NOMO-1 (cell line): ENCODE results near the gene CHD1L.
"Not testable (repeated sequence)": the region's sequence is repeated elsewhere in the genome, so short reads cannot be mapped to it uniquely, and the experiment has no call there.

Experiments used
- DNase-seq, 2 experiments: peaks; one replicate each; lab custom pipeline; 2025; ENCODE audit not compliant: unreplicated experiment in 2 of 2; lab: John Stamatoyannopoulos, UW

CHD1L gene

GRCh38 chr1:147264158-147264768, 21.8 kb downstream of the CHD1L start:
- DNase-seq = no peak

GRCh38 chr1:147266381-147266780, 23.9 kb downstream of the CHD1L start:
- DNase-seq = no peak

GRCh38 chr1:147267711-147268110, 25.2 kb downstream of the CHD1L start:
- DNase-seq = no peak

GRCh38 chr1:147270721-147271120, 28.2 kb downstream of the CHD1L start:
- no peak for DNase-seq

- DNase-seq = no peak
Observed at GRCh38 chr1:147272042-147272441, 29.6 kb downstream of the CHD1L start.

GRCh38 chr1:147273409-147274336, 31.2 kb downstream of the CHD1L start:
- DNase-seq = peak; percentile 9 to 37

- no peak for DNase-seq
Observed at GRCh38 chr1:147281950-147282349, 39.5 kb downstream of the CHD1L start.

- DNase-seq = no peak
Observed at GRCh38 chr1:147283011-147283410, 40.5 kb downstream of the CHD1L start.

GRCh38 chr1:147287133-147287865, 44.8 kb downstream of the CHD1L start:
- no peak for DNase-seq

DNA sequence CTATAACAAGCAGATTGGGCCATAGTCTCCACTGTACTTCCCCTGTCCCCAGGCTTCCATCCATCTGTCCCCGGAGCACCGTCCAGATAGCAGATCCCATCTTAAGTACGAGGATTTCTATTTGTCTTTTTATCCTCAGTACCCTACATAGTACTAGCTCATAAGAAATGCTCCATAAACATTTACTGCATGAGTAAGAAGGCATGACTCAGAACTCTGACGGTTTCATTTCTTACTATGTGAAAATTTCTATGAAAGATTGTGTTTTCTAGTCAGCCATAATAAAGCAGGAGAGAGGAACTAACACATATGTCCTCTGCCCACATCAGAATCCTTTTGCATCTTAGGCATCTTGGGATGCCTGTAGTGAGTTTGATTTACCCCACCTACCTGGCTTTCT, 49.5 kb downstream of the CHD1L start:
- no peak for DNase-seq

GRCh38 chr1:147292631-147293251, 50.3 kb downstream of the CHD1L start:
- DNase-seq = no peak

DNA sequence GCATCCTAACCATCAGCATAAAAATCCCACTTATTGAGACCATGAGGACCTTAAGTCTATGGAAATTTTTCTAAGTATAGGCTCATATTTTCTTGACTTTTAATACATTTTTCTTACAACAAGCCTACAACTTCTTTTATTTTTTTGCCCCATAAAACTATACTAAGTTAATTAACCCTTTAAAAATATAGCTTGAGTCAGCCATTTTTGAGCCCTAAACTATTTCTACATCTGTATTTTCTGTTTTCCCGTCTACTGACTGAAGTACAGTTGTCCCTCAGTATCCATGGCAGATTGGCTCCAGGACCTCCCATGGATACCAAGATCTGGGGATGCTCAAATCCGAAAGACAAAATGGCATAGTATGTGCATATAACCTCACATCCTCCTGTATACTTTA, 55.0 kb downstream of the CHD1L start:
- no peak for DNase-seq

GRCh38 chr1:147305803-147306202, 63.3 kb downstream of the CHD1L start:
- not testable (repeated sequence) for DNase-seq

DNA sequence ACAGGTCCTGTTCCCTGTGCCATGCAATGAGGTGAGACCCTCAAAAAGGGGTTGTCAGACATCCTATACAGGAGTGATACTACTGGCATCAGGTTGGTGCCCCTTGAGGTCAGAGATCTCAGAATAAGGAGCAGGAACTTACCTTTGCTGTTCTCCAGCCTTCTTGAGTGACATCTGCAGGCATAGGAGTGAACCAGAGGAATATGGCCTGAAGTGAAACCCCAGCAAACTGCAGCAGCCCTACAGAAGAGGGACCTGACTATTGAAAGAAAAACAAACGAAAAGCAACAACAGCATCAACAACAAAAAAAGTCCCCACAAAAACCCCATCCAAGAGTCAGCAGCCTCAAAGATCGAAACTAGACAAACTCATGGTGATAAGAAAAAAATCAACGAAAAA, 74.5 kb downstream of the CHD1L start:
- DNase-seq = no peak

DNA sequence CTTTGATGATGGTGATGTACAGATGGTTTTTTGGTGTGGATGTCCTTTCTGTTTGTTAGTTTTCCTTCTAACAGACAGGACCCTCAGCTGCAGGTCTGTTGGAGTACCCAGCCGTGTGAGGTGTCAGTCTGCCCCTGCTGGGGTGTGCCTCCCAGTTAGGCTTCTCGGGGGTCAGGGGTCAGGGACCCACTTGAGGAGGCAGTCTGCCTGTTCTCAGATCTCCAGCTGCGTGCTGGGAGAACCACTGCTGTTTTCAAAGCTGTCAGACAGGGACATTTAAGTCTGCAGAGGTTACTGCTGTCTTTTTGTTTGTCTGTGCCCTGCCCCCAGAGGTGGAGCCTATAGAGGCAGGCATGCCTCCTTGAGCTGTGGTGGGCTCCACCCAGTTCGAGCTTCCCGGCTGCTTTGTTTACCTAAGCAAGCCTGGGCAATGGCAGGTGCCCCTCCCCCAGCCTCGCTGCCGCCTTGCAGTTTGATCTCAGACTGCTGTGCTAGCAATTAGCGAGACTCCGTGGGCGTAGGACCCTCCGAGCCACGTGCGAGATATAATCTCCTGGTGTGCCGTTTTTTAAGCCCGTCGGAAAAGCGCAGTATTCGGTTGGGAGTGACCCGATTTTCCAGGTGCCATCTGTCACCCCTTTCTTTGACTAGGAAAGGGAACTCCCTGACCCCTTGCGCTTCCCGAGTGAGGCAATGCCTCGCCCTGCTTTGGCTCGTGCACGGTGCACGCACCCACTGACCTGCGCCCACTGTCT, 84.6 kb downstream of the CHD1L start:
- not testable (repeated sequence) for DNase-seq

DNA sequence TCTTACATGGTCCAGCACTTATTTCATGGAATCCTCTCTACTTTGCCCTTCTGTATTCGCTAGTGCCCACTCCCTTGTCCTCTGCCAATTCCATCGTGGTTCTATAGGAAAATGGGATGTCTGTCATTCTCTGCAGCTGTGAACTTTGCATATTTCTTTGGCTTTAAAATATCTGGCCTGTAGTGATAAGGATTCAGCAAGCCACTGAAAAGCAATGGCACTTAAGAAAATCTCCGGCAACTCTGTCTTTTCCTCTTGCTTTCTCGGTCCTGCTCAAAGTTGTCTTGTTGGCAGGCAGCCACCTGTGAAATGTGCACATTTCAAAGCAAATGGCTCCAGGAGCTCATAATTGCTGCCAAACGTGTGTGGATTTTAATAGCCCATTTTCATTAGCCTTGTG, 91.8 kb downstream of the CHD1L start:
- DNase-seq = no peak

DNA sequence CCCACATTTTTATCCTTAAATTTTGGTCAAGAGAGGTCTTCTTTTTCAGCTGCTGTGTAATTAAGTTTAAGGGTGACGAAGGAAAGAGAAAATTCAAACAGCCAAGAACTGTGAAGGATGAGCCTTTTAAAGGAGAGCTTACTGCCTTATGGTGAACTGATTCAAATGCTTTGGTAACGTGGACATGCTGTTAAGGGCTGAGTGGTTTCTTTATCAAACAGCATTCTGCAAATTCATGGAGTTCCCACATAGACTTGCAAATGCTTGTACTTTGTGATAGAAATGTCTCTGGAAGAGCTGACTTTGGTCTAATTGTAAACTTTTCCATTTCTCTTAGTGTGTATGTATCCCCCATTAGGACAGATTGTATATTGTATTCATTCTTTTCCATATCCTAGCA, 93.8 kb downstream of the CHD1L start:
- no peak for DNase-seq

GRCh38 chr1:147337040-147337630, 94.7 kb downstream of the CHD1L start:
- no peak for DNase-seq

- DNase-seq = no peak
Observed at GRCh38 chr1:147338571-147338970, 96.1 kb downstream of the CHD1L start.

- DNase-seq = no peak
Observed at GRCh38 chr1:147341246-147341645, 98.8 kb downstream of the CHD1L start.
